Measurements from ENCODE around the gene CAGE1.

GRCh38 chr6:7381092-7381491 lies 8.4 kb downstream of the CAGE1 start:
- TF ChIP-seq CTCF (IDR thresholded peaks at IDR 0.05), result no peak
- TF ChIP-seq ZFX (IDR thresholded peaks at IDR 0.05; ENCODE audit: borderline replicate concordance), result no peak
